Astrocyte (in vitro differentiated cells and primary cell): ENCODE measurements around the gene C17orf113. TPM values are rescaled to one million over a fixed set of nuclear protein-coding genes. Genes with fewer than 3 reads are reported as not detected.

ENCODE experiments used
- DNase-seq: peaks from one replicate; pipeline ENCODE4 v3.0.0-alpha.2; 2010; ENCODE audit warnings: low read depth
- FAIRE-seq: peaks from 2 replicates; lab custom pipeline; 2011; peaks lifted over from hg19 to GRCh38; lab: Jason Lieb, UNC
- H2AFZ ChIP-seq: 2 replicates; pipeline ENCODE4 v1.6.0; 2012; ENCODE audit warnings: low read depth, low read length, inconsistent platforms
- H3K27ac ChIP-seq: 2 replicates; pipeline ENCODE4 v1.5.1; 2011; ENCODE audit warnings: low read depth, low read length, inconsistent platforms
- H3K27me3 ChIP-seq: 2 replicates; pipeline ENCODE4 v1.6.0; 2011; ENCODE audit warnings: low read length, inconsistent platforms; ENCODE audit not compliant: insufficient read depth
- H3K36me3 ChIP-seq: 2 replicates; pipeline ENCODE4 v1.5.1; 2011; ENCODE audit warnings: low read length, inconsistent platforms; ENCODE audit not compliant: insufficient read depth
- H3K4me1 ChIP-seq: 2 replicates; pipeline ENCODE4 v1.5.1; 2011; ENCODE audit warnings: low read length, inconsistent platforms; ENCODE audit not compliant: insufficient read depth
- H3K4me2 ChIP-seq: 2 replicates; pipeline ENCODE4 v1.6.0; 2012; ENCODE audit warnings: low read length, inconsistent platforms
- H3K4me3 ChIP-seq: 2 replicates; pipeline ENCODE4 v1.5.1; 2011; ENCODE audit warnings: low read depth, mild to moderate bottlenecking, low read length, inconsistent platforms; ENCODE audit not compliant: insufficient read depth
- H3K79me2 ChIP-seq: 2 replicates; pipeline ENCODE4 v1.6.0; 2012; ENCODE audit warnings: mild to moderate bottlenecking, low read length, inconsistent platforms; ENCODE audit not compliant: insufficient read depth
- H3K9ac ChIP-seq: 2 replicates; pipeline ENCODE4 v1.6.0; 2012; ENCODE audit warnings: mild to moderate bottlenecking, low read length, inconsistent platforms
- H3K9me3 ChIP-seq: 2 replicates; pipeline ENCODE4 v1.5.1; 2012; ENCODE audit warnings: low read depth, mild to moderate bottlenecking, low read length, inconsistent platforms; ENCODE audit not compliant: insufficient read depth
- H4K20me1 ChIP-seq: 2 replicates; pipeline ENCODE4 v1.6.0; 2012; ENCODE audit warnings: low read length, inconsistent platforms; ENCODE audit not compliant: insufficient read depth
- H3K27ac Mint-ChIP-seq: one replicate; pipeline ENCODE4 v1.8.0; 2021; ENCODE audit warnings: mild to moderate bottlenecking, mixed read lengths; ENCODE audit not compliant: unreplicated experiment
- H3K27me3 Mint-ChIP-seq: one replicate; pipeline ENCODE4 v1.8.0; 2021; ENCODE audit warnings: low read depth, mixed read lengths; ENCODE audit not compliant: unreplicated experiment
- H3K36me3 Mint-ChIP-seq: one replicate; pipeline ENCODE4 v1.8.0; 2021; ENCODE audit warnings: low read depth, mixed read lengths; ENCODE audit not compliant: unreplicated experiment
- H3K4me1 Mint-ChIP-seq: one replicate; pipeline ENCODE4 v1.8.0; 2021; ENCODE audit warnings: low read depth, mixed read lengths; ENCODE audit not compliant: unreplicated experiment
- H3K4me3 Mint-ChIP-seq: one replicate; pipeline ENCODE4 v1.8.0; 2021; ENCODE audit warnings: mild to moderate bottlenecking, moderate library complexity, mixed read lengths; ENCODE audit not compliant: unreplicated experiment
- H3K9me3 Mint-ChIP-seq: one replicate; pipeline ENCODE4 v1.8.0; 2021; ENCODE audit warnings: mild to moderate bottlenecking, mixed read lengths; ENCODE audit not compliant: unreplicated experiment
- CTCF ChIP-seq: IDR thresholded peaks from 2 replicates; pipeline ENCODE4 v1.5.1; 2011; ENCODE audit warnings: low read depth, mild to moderate bottlenecking, inconsistent platforms, low read length, moderate library complexity; ENCODE audit not compliant: insufficient read depth
- EZH2 ChIP-seq: IDR thresholded peaks from 2 replicates; pipeline ENCODE4 v1.6.1; 2012; ENCODE audit warnings: mild to moderate bottlenecking, low read length, inconsistent platforms; ENCODE audit not compliant: insufficient read depth
- total RNA-seq: library from RNA; stranded (reverse); gene quantifications from 2 replicates; pipeline ENCODE4 v1.2.1, GENCODE V29; 2021

Gene C17orf113
- total RNA-seq, 1 donor from 2014 or later: 0.23 TPM

GRCh38 chr17:42028791-42029127, 21.6 kb downstream of the C17orf113 start:
- Histone ChIP-seq H2AFZ (no peak overlapping the region), H3K4me2 (no peak overlapping the region), H3K27me3 (peaks cover 8% of the 10 kb centered on the region), H3K36me3 (peaks cover 5% of the 10 kb centered on the region), H3K9ac (no peak overlapping the region), H4K20me1 (peaks cover 10% of the 10 kb centered on the region), H3K4me1 (peaks cover 17% of the 10 kb centered on the region), H3K9me3 (no peaks in the 10 kb centered on the region), H3K27ac (no peak overlapping the region), H3K79me2 (no peaks in the 10 kb centered on the region), H3K4me3 (no peak overlapping the region)
- peaks cover 24% of the 10 kb centered on the region for H3K4me1 Mint-ChIP-seq
- peaks cover 3% of the 10 kb centered on the region for H3K36me3 Mint-ChIP-seq
- H3K27me3 Mint-ChIP-seq: peaks cover 4% of the 10 kb centered on the region
- no peaks in the 10 kb centered on the region for H3K9me3 Mint-ChIP-seq
- no peak for FAIRE-seq
- no peak for DNase-seq
- no peak overlapping the region for H3K27ac Mint-ChIP-seq
- TF ChIP-seq CTCF: no peak
- TF ChIP-seq EZH2: no peak
- H3K4me3 Mint-ChIP-seq: no peak overlapping the region

DNA sequence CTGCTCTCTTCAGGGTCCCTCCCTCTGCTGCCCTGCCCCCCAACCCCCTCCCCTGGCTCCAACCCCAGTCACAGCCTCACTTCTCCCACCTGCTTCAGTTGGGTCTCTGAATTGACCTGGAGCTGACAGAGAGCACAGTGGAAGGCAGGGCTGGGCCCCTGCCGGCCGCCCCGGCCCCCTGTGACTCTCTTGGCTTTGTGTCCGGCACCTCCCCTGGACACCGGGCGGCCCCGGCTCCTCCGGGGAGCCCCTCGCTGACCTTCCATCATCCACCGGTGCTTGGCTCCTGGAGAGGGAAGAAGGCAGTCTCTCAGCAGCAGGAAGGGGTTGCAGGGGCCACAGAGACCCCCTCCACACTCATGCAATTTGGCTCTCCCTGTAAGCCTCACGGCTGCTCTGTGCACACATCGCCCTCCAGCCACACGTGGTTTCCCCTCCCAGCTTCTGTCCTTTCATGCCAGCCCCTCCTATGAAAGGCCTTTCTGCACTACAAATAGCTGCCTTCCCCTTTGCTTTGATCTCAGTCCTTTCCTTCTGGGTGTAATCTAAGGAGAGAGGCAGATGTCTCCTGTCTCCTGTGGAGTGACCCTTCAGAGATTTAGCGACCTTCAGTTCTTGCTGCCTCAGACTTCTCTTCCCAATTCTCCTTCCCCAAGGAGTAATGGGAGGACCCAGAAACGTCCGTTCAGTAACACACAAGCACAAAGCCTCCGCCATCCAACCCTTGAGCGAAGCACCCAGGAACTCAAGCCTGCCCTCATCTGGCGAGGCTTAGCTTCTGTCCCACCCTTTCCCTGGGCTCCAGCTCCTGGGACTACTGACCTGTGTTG, 22.2 kb downstream of the C17orf113 start:
- Histone ChIP-seq H3K4me3 (no peak overlapping the region), H3K4me2 (no peak overlapping the region), H4K20me1 (peaks cover 10% of the 10 kb centered on the region), H3K79me2 (no peaks in the 10 kb centered on the region), H3K9me3 (no peaks in the 10 kb centered on the region), H3K4me1 (peaks cover 17% of the 10 kb centered on the region), H2AFZ (no peak overlapping the region), H3K27ac (no peak overlapping the region), H3K27me3 (peaks cover 8% of the 10 kb centered on the region), H3K9ac (no peak overlapping the region), H3K36me3 (peaks cover 6% of the 10 kb centered on the region)
- Mint-ChIP-seq H3K4me3 (no peak overlapping the region), H3K36me3 (peaks cover 3% of the 10 kb centered on the region), H3K4me1 (peaks cover 24% of the 10 kb centered on the region), H3K27me3 (peaks cover 4% of the 10 kb centered on the region), H3K9me3 (no peaks in the 10 kb centered on the region), H3K27ac (no peak overlapping the region)
- TF ChIP-seq EZH2 (no peak), CTCF (no peak)
- FAIRE-seq: no peak
- DNase-seq: no peak

DNA sequence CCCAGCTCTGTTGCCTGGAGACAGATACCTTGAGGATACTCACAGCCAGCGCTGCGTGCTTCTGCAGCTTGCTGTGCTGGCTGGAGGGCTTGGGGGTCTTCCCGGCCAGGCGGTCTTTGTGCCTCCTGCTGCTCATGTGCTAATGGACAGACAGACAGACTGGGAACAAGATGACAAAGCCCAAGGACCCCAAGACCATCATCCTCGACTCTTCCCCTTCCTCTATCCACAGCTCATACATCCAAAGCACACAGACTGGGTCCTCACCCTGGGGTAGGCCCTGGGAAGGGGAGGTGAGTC, 22.9 kb downstream of the C17orf113 start:
- no peak overlapping the region for H2AFZ ChIP-seq
- H3K4me1 ChIP-seq: peaks cover 17% of the 10 kb centered on the region
- H4K20me1 ChIP-seq: peaks cover 10% of the 10 kb centered on the region
- H3K4me2 ChIP-seq: no peak overlapping the region
- H3K36me3 ChIP-seq: peaks cover 6% of the 10 kb centered on the region
- H3K79me2 ChIP-seq: no peaks in the 10 kb centered on the region
- H3K9me3 Mint-ChIP-seq: no peaks in the 10 kb centered on the region
- peaks cover 2% of the 10 kb centered on the region for H3K27me3 Mint-ChIP-seq
- peaks cover 8% of the 10 kb centered on the region for H3K27me3 ChIP-seq
- H3K4me3 Mint-ChIP-seq: no peak overlapping the region
- H3K36me3 Mint-ChIP-seq: peaks cover 3% of the 10 kb centered on the region
- TF ChIP-seq EZH2: no peak
- TF ChIP-seq CTCF: no peak
- H3K9me3 ChIP-seq: no peaks in the 10 kb centered on the region
- H3K4me3 ChIP-seq: no peak overlapping the region
- H3K9ac ChIP-seq: no peak overlapping the region
- FAIRE-seq: no peak
- no peak overlapping the region for H3K27ac Mint-ChIP-seq
- H3K4me1 Mint-ChIP-seq: peaks cover 24% of the 10 kb centered on the region
- DNase-seq: no peak
- no peak overlapping the region for H3K27ac ChIP-seq
